SK-N-MC (cell line): Measurements from ENCODE around the gene STAG2.

ENCODE experiments used
- DNase-seq: peaks from one replicate; pipeline ENCODE4 v3.0.0-alpha.2; 2011; ENCODE audit warnings: low read depth, low spot score
- H3K27ac ChIP-seq: fragments of 200-600 bp; sonication (generic); 2 replicates; pipeline ENCODE4 v1.5.1; 2016; ENCODE audit warnings: mixed run types
- H3K36me3 ChIP-seq: fragments of 200-600 bp; sonication (generic); 2 replicates; pipeline ENCODE4 v1.6.1; 2017; ENCODE audit warnings: antibody characterized with exemption, low read length, mixed read lengths; ENCODE audit not compliant: insufficient read depth
- H3K4me3 ChIP-seq: fragments of 200-600 bp; sonication (generic); 2 replicates; pipeline ENCODE4 v1.5.1; 2016
- H3K9ac ChIP-seq: fragments of 200-600 bp; sonication (generic); 2 replicates; pipeline ENCODE4 v1.8.0; 2017; ENCODE audit warnings: mixed run types, mixed read lengths; ENCODE audit not compliant: insufficient read length
- H3K9me3 ChIP-seq: fragments of 200-600 bp; sonication (generic); 2 replicates; pipeline ENCODE4 v1.6.1; 2017; ENCODE audit warnings: low read depth, mild to moderate bottlenecking, antibody characterized with exemption, low read length, moderate library complexity, mixed read lengths
- EZH2 ChIP-seq: fragments of 200-600 bp; sonication (generic); IDR thresholded peaks from one replicate; pipeline ENCODE4 v1.6.1; 2017; ENCODE audit warnings: antibody characterized with exemption
- FOXP2 ChIP-seq: optimal IDR thresholded peaks from 2 replicates; pipeline ENCODE3; 2011; ENCODE audit warnings: mild to moderate bottlenecking, moderate library complexity; ENCODE audit not compliant: insufficient read depth; ENCODE audit errors: extremely low read length, control extremely low read depth
- POLR2AphosphoS5 ChIP-seq: IDR thresholded peaks from 2 replicates; pipeline ENCODE4 v1.6.1; 2012; ENCODE audit warnings: mild to moderate bottlenecking, low read depth, low read length, borderline replicate concordance

The STAG2 gene

GRCh38 chrX:124010157-124010556 lies 48.7 kb downstream of the STAG2 start:
- no peaks in the 10 kb centered on the region for H3K36me3 ChIP-seq
- H3K9ac ChIP-seq, result no peak overlapping the region
- no peak overlapping the region for H3K27ac ChIP-seq
- TF ChIP-seq EZH2 (no peak), POLR2AphosphoS5 (no peak)
- no peak overlapping the region for H3K4me3 ChIP-seq
- no peak for DNase-seq
- no peaks in the 10 kb centered on the region for H3K9me3 ChIP-seq

DNA sequence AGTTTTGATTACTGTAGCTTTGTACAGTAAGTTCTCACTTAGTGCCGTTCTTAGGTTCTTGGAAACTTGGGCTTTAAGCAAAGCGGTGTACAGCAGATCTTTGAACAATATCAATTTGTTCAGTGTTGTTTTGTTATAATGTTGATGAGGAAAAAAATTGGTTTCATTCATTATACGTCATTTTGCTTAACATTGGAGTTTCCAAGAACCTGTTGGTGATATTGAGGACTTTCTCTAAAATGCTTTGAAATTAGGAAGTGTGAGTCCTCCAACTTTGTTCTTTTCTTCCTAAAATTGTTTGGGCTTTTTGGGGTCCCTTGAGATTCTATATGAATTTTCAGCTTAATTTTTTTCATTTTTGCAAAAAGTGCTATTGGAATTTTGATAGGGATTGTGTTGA lies 49.1 kb downstream of the STAG2 start:
- Histone ChIP-seq H3K9me3 (no peaks in the 10 kb centered on the region), H3K27ac (no peak overlapping the region), H3K9ac (no peak overlapping the region), H3K4me3 (no peak overlapping the region), H3K36me3 (no peaks in the 10 kb centered on the region)
- no peak for DNase-seq
- no peak for TF ChIP-seq FOXP2
- TF ChIP-seq EZH2, result no peak
- TF ChIP-seq POLR2AphosphoS5, result no peak

DNA sequence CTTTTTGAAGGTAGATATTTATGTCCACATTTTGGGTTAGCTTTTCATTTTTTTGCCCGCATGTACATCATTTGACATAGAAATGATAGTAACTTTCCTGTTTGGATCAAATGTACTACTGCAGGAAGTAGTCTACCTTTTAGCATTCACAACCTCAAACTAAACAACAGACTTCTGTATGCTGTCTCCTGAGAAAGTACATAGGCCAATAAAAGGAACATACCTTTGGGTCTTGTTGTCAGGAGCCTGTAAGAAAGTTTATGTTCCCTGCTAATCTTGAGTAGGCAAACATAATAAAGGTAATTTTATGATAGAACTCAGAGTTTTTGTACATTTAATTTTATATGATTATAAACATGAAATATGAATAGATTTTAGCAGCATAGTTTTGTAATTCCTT lies 54.2 kb downstream of the STAG2 start:
- Histone ChIP-seq H3K9me3 (no peaks in the 10 kb centered on the region), H3K4me3 (no peak overlapping the region), H3K9ac (no peak overlapping the region), H3K36me3 (no peaks in the 10 kb centered on the region), H3K27ac (no peak overlapping the region)
- no peak for TF ChIP-seq FOXP2
- no peak for TF ChIP-seq EZH2
- TF ChIP-seq POLR2AphosphoS5, result no peak
- DNase-seq, result no peak

- no peak overlapping the region for H3K9ac ChIP-seq
- no peaks in the 10 kb centered on the region for H3K36me3 ChIP-seq
- no peak overlapping the region for H3K4me3 ChIP-seq
- TF ChIP-seq POLR2AphosphoS5 (no peak), EZH2 (no peak), FOXP2 (no peak)
- DNase-seq, result no peak
- no peaks in the 10 kb centered on the region for H3K9me3 ChIP-seq
- H3K27ac ChIP-seq, result no peak overlapping the region
Measured at GRCh38 chrX:124016825-124017224, 55.3 kb downstream of the STAG2 start.

DNA sequence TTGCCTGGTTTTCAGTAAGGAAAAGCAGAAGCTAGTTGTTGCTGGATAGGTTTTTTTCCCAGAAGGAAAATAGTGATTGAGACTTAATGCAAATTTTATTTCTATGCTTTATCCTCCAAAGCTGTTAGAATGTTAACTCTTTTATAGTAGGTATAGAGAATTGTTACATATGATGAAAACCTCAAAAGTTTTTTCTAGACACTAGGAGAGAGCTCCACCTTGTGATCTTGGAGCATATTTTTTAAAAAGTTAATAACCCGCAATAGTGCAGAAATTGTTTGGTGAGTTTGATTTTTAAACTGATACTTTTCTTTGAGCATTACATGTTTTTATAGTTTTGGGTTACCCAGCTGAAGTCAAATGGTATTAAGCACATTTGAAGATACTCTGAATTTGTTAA lies 56.5 kb downstream of the STAG2 start:
- Histone ChIP-seq H3K9ac (no peak overlapping the region), H3K4me3 (no peak overlapping the region), H3K9me3 (no peaks in the 10 kb centered on the region), H3K27ac (no peak overlapping the region), H3K36me3 (no peaks in the 10 kb centered on the region)
- TF ChIP-seq FOXP2 (no peak), EZH2 (no peak), POLR2AphosphoS5 (no peak)
- no peak for DNase-seq

DNA sequence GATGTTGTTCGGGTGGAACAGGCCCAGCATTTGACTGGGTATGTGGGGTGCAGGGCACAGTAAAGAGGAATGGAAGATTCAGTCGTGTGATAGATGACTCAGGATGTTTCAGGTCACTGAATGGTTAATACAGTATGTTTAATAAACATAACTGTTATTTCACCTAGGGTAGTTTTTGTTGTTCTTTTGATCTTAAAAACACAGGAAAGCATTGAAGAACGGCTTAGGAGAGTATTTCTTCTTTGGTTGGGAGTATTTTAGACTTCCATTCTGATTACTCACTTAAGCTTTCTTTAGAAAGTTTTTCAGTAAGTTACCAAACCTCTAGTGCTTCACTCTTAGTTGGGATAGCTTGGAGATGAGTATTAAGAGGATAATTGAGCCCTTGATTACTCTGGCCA lies 62.3 kb downstream of the STAG2 start:
- DNase-seq, result no peak
- TF ChIP-seq POLR2AphosphoS5 (no peak), EZH2 (no peak), FOXP2 (no peak)
- Histone ChIP-seq H3K9ac (no peak overlapping the region), H3K27ac (no peak overlapping the region), H3K36me3 (no peaks in the 10 kb centered on the region), H3K9me3 (no peaks in the 10 kb centered on the region), H3K4me3 (no peak overlapping the region)

- Histone ChIP-seq H3K9ac (no peak overlapping the region), H3K36me3 (no peaks in the 10 kb centered on the region), H3K27ac (no peak overlapping the region), H3K9me3 (no peaks in the 10 kb centered on the region), H3K4me3 (no peak overlapping the region)
- TF ChIP-seq EZH2 (no peak), FOXP2 (no peak), POLR2AphosphoS5 (no peak)
- no peak for DNase-seq
Measured at GRCh38 chrX:124026529-124026928, 65.0 kb downstream of the STAG2 start.

GRCh38 chrX:124028182-124028581 lies 66.7 kb downstream of the STAG2 start:
- Histone ChIP-seq H3K9me3 (no peaks in the 10 kb centered on the region), H3K27ac (no peak overlapping the region), H3K36me3 (no peaks in the 10 kb centered on the region), H3K9ac (no peak overlapping the region), H3K4me3 (no peak overlapping the region)
- no peak for DNase-seq
- TF ChIP-seq FOXP2 (no peak), POLR2AphosphoS5 (no peak), EZH2 (no peak)

DNA sequence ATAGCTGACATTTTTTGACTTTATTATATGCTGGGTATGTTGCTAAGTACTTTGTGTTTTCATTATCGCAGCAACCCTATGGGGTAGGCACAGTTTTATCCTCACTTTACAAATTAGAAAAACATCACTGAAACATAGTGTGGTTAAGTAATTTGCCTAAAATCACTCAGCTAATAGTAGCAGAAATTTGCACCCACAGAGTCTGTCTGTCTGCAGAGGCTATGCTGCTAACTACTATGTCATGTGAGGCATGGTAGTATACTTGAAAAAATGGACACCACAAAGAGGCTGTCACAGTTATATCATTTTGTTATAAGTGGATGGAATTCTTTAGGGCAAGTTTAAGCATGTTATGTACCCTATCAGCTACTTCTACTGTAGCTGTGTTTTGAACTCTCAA lies 69.0 kb downstream of the STAG2 start:
- no peak for TF ChIP-seq EZH2
- no peak for TF ChIP-seq POLR2AphosphoS5
- TF ChIP-seq FOXP2, result no peak
- Histone ChIP-seq H3K4me3 (no peak overlapping the region), H3K36me3 (no peaks in the 10 kb centered on the region), H3K9me3 (no peaks in the 10 kb centered on the region), H3K27ac (no peak overlapping the region), H3K9ac (no peak overlapping the region)
- DNase-seq, result no peak
